GM12874 (cell line): ENCODE results near the gene LPCAT1.

Experiments used
- CTCF ChIP-seq: IDR thresholded peaks from 2 replicates; pipeline ENCODE4 v1.5.1; 2011; ENCODE audit warnings: low read depth, mild to moderate bottlenecking, control low read depth, low read length, moderate library complexity; ENCODE audit not compliant: insufficient read depth

Gene LPCAT1

GRCh38 chr5:1437876-1438559 lies 85.7 kb downstream of the LPCAT1 start:
- TF ChIP-seq CTCF, result no peak

GRCh38 chr5:1437226-1437829 lies 86.4 kb downstream of the LPCAT1 start:
- TF ChIP-seq CTCF, result no peak

- no peak for TF ChIP-seq CTCF
Measured at GRCh38 chr5:1436681-1437080, 87.1 kb downstream of the LPCAT1 start.

- no peak for TF ChIP-seq CTCF
Measured at GRCh38 chr5:1436036-1436435, 87.7 kb downstream of the LPCAT1 start.

- TF ChIP-seq CTCF, result no peak
Measured at GRCh38 chr5:1435369-1435768, 88.4 kb downstream of the LPCAT1 start.

GRCh38 chr5:1432296-1432695 lies 91.5 kb downstream of the LPCAT1 start:
- no peak for TF ChIP-seq CTCF

- no peak for TF ChIP-seq CTCF
Measured at GRCh38 chr5:1431896-1432295, 91.9 kb downstream of the LPCAT1 start.
